H9 (cell line): ENCODE results near the gene APOBEC2. TPM values are rescaled to one million over a fixed set of nuclear protein-coding genes. Genes with fewer than 3 reads are reported as not detected.

Experiments used
- DNase-seq: peaks from one replicate; pipeline ENCODE4 v3.0.0-alpha.2; 2017
- H2AFZ ChIP-seq: one replicate; pipeline ENCODE4 v1.6.1; 2013; ENCODE audit warnings: mild to moderate bottlenecking, low read length, control low read depth, moderate library complexity
- H2AK5ac ChIP-seq: 2 replicates; pipeline ENCODE4 v1.6.1; 2013; ENCODE audit warnings: low read length, control low read depth, mixed read lengths; ENCODE audit not compliant: insufficient read length
- H2BK120ac ChIP-seq: one replicate; pipeline ENCODE4 v1.6.1; 2013; ENCODE audit warnings: low read depth, mild to moderate bottlenecking, low read length, control low read depth, inconsistent platforms; ENCODE audit not compliant: poor library complexity, severe bottlenecking
- H2BK12ac ChIP-seq: 2 replicates; pipeline ENCODE4 v1.6.1; 2013; ENCODE audit warnings: low read length, control low read depth, mixed read lengths, low read depth; ENCODE audit not compliant: insufficient read length
- H2BK15ac ChIP-seq: 2 replicates; pipeline ENCODE4 v1.6.1; 2013; ENCODE audit warnings: low read depth, low read length, control low read depth
- H2BK20ac ChIP-seq: one replicate; pipeline ENCODE4 v1.6.1; 2013; ENCODE audit warnings: low read depth, mild to moderate bottlenecking, low read length, control low read depth, inconsistent platforms; ENCODE audit not compliant: poor library complexity, severe bottlenecking
- H2BK5ac ChIP-seq: 2 replicates; pipeline ENCODE4 v1.6.1; 2013; ENCODE audit warnings: low read length, control low read depth, mixed read lengths; ENCODE audit not compliant: insufficient read length
- H3K14ac ChIP-seq: 2 replicates; pipeline ENCODE4 v1.6.1; 2013; ENCODE audit warnings: low read length, control low read depth; ENCODE audit not compliant: insufficient read depth
- H3K18ac ChIP-seq: 2 replicates; pipeline ENCODE4 v1.6.1; 2013; ENCODE audit warnings: low read depth, mild to moderate bottlenecking, mixed read lengths, low read length, control low read depth; ENCODE audit not compliant: insufficient read length
- H3K23ac ChIP-seq: 2 replicates; pipeline ENCODE4 v1.6.1; 2013; ENCODE audit warnings: low read length, control low read depth, mixed read lengths, low read depth; ENCODE audit not compliant: insufficient read length
- H3K23me2 ChIP-seq: 2 replicates; pipeline ENCODE4 v1.6.1; 2013; ENCODE audit warnings: low read depth, mild to moderate bottlenecking, mixed read lengths, low read length, control low read depth; ENCODE audit not compliant: insufficient read length, poor library complexity, severe bottlenecking
- H3K27ac ChIP-seq: 2 replicates; pipeline ENCODE4 v1.5.1; 2013; ENCODE audit warnings: low read length, control low read depth, mixed read lengths, low read depth; ENCODE audit not compliant: insufficient read length
- H3K27me3 ChIP-seq: 2 replicates; pipeline ENCODE4 v1.6.1; 2013; ENCODE audit warnings: low read length, control low read depth, inconsistent platforms; ENCODE audit not compliant: insufficient read depth
- H3K4ac ChIP-seq: 2 replicates; pipeline ENCODE4 v1.6.1; 2013; ENCODE audit warnings: low read depth, mild to moderate bottlenecking, control low read depth, inconsistent platforms, low read length, moderate library complexity
- H3K4me1 ChIP-seq: 2 replicates; pipeline ENCODE4 v1.6.1; 2013; ENCODE audit warnings: low read length, control low read depth, inconsistent platforms; ENCODE audit not compliant: insufficient read depth
- H3K4me2 ChIP-seq: 2 replicates; pipeline ENCODE4 v1.6.1; 2013; ENCODE audit warnings: low read length, control low read depth, mixed read lengths; ENCODE audit not compliant: insufficient read length, insufficient read depth
- H3K56ac ChIP-seq: 2 replicates; pipeline ENCODE4 v1.6.1; 2013; ENCODE audit warnings: low read depth, mild to moderate bottlenecking, mixed read lengths, low read length, control low read depth; ENCODE audit not compliant: insufficient read length
- H3K79me1 ChIP-seq: 2 replicates; pipeline ENCODE4 v1.6.1; 2013; ENCODE audit warnings: low read depth, mild to moderate bottlenecking, moderate library complexity, low read length, control low read depth, inconsistent platforms; ENCODE audit not compliant: insufficient read depth, poor library complexity, severe bottlenecking
- H3K79me2 ChIP-seq: 2 replicates; pipeline ENCODE4 v1.6.1; 2013; ENCODE audit warnings: low read length, control low read depth, inconsistent platforms; ENCODE audit not compliant: insufficient read depth
- H3K9ac ChIP-seq: 2 replicates; pipeline ENCODE4 v1.6.1; 2013; ENCODE audit warnings: low read length, control low read depth, mixed read lengths; ENCODE audit not compliant: insufficient read length; ENCODE audit errors: extremely low read depth
- H3K9me3 ChIP-seq: one replicate; pipeline ENCODE4 v1.6.1; 2013; ENCODE audit warnings: low read depth, low read length, inconsistent platforms; ENCODE audit not compliant: control insufficient read depth
- H3T11ph ChIP-seq: one replicate; pipeline ENCODE4 v1.6.1; 2013; ENCODE audit warnings: mild to moderate bottlenecking, low read length, control low read depth, inconsistent platforms
- H4K20me1 ChIP-seq: one replicate; pipeline ENCODE4 v1.6.1; 2013; ENCODE audit not compliant: control insufficient read depth, insufficient read length, insufficient read depth
- H4K5ac ChIP-seq: 2 replicates; pipeline ENCODE4 v1.6.1; 2013; ENCODE audit warnings: low read depth, mild to moderate bottlenecking, mixed read lengths, low read length, control low read depth; ENCODE audit not compliant: insufficient read length
- H4K8ac ChIP-seq: replicated peaks from 2 replicates; pipeline ENCODE4 v1.6.1; 2013; ENCODE audit warnings: low read length, control low read depth, mixed read lengths, low read depth; ENCODE audit not compliant: insufficient read length
- H4K91ac ChIP-seq: 2 replicates; pipeline ENCODE4 v1.6.1; 2013; ENCODE audit warnings: low read depth, mild to moderate bottlenecking, moderate library complexity, mixed read lengths, low read length, control low read depth; ENCODE audit not compliant: insufficient read length
- H3K27ac Mint-ChIP-seq, 3 experiments: 2 replicates in 2 of 3; 3 replicates in 1 of 3; pipeline ENCODE4 v1.8.0; 2020 to 2021; ENCODE audit warnings: mixed read lengths in 3 of 3, mild to moderate bottlenecking in 1 of 3, moderate library complexity in 1 of 3
- H3K27me3 Mint-ChIP-seq: 2 replicates; pipeline ENCODE4 v1.8.0; 2021; ENCODE audit warnings: low read depth, mild to moderate bottlenecking, moderate library complexity, mixed read lengths
- H3K36me3 Mint-ChIP-seq, 3 experiments: 2 replicates in 2 of 3; 3 replicates in 1 of 3; pipeline ENCODE4 v1.8.0; 2020 to 2021; ENCODE audit warnings: low read depth in 3 of 3, mixed read lengths in 3 of 3; ENCODE audit not compliant: insufficient read depth in 1 of 3
- H3K4me1 Mint-ChIP-seq, 2 experiments: 2 replicates each; pipeline ENCODE4 v1.8.0; 2020; ENCODE audit warnings: mixed read lengths in 2 of 2
- H3K4me3 Mint-ChIP-seq, 2 experiments: 2 replicates in 1 of 2; 3 replicates in 1 of 2; pipeline ENCODE4 v1.8.0; 2020 to 2021; ENCODE audit warnings: mild to moderate bottlenecking in 2 of 2, mixed read lengths in 2 of 2, moderate library complexity in 1 of 2
- H3K9me3 Mint-ChIP-seq, 2 experiments: 2 replicates in 1 of 2; 3 replicates in 1 of 2; pipeline ENCODE4 v1.8.0; 2020; ENCODE audit warnings: mild to moderate bottlenecking in 2 of 2, mixed read lengths in 2 of 2, moderate library complexity in 1 of 2
- CTCF ChIP-seq: fragments of 200-600 bp; sonication (generic); conservative IDR thresholded peaks from 3 replicates; pipeline ENCODE4 v1.8.0; 2021; ENCODE audit warnings: antibody characterized with exemption, mild to moderate bottlenecking
- WGBS: extraction: QIAGEN DNeasy Blood & Tissue Kit; methylation state at CpG from one replicate; pipeline ENCODE4 v1.1.7; 2013; ENCODE audit warnings: missing lambda C conversion rate, low lambda C conversion rate, mixed read lengths; ENCODE audit not compliant: insufficient read length; ENCODE audit errors: extremely low coverage; 5-methylcytosine and 5-hydroxymethylcytosine counted together
- total RNA-seq: library from RNA; stranded (reverse); gene quantifications from 2 replicates; pipeline ENCODE4 v1.2.1, GENCODE V29; 2021

APOBEC2 gene
- total RNA-seq, 1 experiment from 2014 or later: not detected

GRCh38 chr6:41098366-41098765, 45.4 kb downstream of the APOBEC2 start:
- Mint-ChIP-seq H3K9me3 (no peaks in the 10 kb centered on the region), H3K4me3 (no peak overlapping the region), H3K27me3 (no peaks in the 10 kb centered on the region), H3K36me3 (peaks cover 47 to 80% (median 70%) of the 10 kb centered on the region in 3 experiments; a peak in 6 of 7 replicates), H3K4me1 (peaks cover 0 to 3% of the 10 kb centered on the region in 2 experiments; a peak in 1 of 4 replicates), H3K27ac (peak overlapping the region in 1 of 3 experiments; percentile 5; a peak in 1 of 7 replicates)
- Histone ChIP-seq H2BK12ac (no peak overlapping the region), H3K4me1 (no peaks in the 10 kb centered on the region), H3K79me2 (no peaks in the 10 kb centered on the region), H3K14ac (no peak overlapping the region), H2BK15ac (no peak overlapping the region), H4K5ac (no peak overlapping the region), H2AFZ (no peak overlapping the region), H2BK120ac (no peak overlapping the region), H2BK20ac (no peak overlapping the region), H2BK5ac (no peak overlapping the region), H3T11ph (no peak overlapping the region), H4K20me1 (no peaks in the 10 kb centered on the region), H3K23me2 (no peaks in the 10 kb centered on the region), H3K23ac (no peak overlapping the region), H4K91ac (no peak overlapping the region), H3K18ac (no peak overlapping the region), H3K27ac (no peak overlapping the region), H3K56ac (no peak overlapping the region), H3K4ac (no peak overlapping the region), H3K9me3 (no peaks in the 10 kb centered on the region), H3K27me3 (no peaks in the 10 kb centered on the region), H3K4me2 (no peak overlapping the region), H3K79me1 (no peaks in the 10 kb centered on the region), H2AK5ac (no peak overlapping the region), H3K9ac (no peak overlapping the region), H4K8ac (no peak overlapping the region)
- no peak for DNase-seq
- whole genome bisulfite sequencing: no CpG with 5 or more reads among the region's 3 CpGs
- TF ChIP-seq CTCF: no peak
